GM23338 (cell line): ENCODE measurements around the gene TMEM234.
A peak's percentile ranks its signal among the peaks of the same experiment; 100 is the strongest.

ENCODE experiments used
- CTCF ChIP-seq, 2 experiments: fragments of 200-600 bp in 1 of 2; sonication (generic) in 1 of 2; conservative IDR thresholded peaks; 2 replicates each; pipeline versions ENCODE4 v1.5.1 to v1.6.1; 2016 to 2017; ENCODE audit warnings: antibody characterized with exemption in 2 of 2, low read depth in 2 of 2, mild to moderate bottlenecking in 2 of 2, moderate library complexity in 1 of 2
- JUNB ChIP-seq: IDR thresholded peaks from one replicate; pipeline ENCODE4 v1.6.1; 2016; ENCODE audit warnings: antibody characterized with exemption; ENCODE audit not compliant: unreplicated experiment

- TF ChIP-seq CTCF (conservative IDR thresholded peaks at IDR 0.05; ENCODE audit: low read depth in 2 of 2): peak; percentile 10 to 30; a peak in 2 of 4 replicates
- TF ChIP-seq JUNB: no peak
These were observed 17.2 kb upstream of the TMEM234 start for GRCh38 chr1:32239337-32239736.
